ENCODE measurements around the gene RPTOR.
"Not testable (repeated sequence)": the region's sequence is repeated elsewhere in the genome, so short reads cannot be mapped to it uniquely, and the experiment has no call there.

Gene RPTOR

DNA sequence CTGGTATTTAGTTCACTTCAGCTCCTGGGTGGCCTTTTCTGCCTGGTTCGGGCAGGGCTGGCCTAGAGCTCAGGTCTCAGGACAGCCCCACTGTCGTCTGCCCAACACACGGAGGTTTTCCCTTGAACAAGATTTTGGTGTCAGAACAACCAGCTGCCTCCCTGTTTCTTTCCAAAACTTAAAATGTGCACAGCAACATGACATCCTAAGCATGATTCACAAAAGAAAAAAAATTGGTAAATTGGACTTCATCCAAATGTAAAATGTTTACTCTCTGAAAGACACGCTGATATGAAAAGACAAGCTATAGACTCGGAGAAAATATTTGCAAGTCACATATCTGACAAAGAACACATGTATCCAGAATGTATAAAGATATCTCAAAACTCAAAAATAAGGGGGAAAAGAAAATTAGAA is 249.2 kb downstream of the RPTOR start:
- POLR2A ChIA-PET = no interaction called here
- CTCF ChIA-PET = interaction anchor here (1.0 to 3.0 kb wide), 3 partner anchors 10 to 25 kb away, joined by 3 to 12 read pairs (median 3); no protein-coding TSS in a partner anchor
- no peak for DNase-seq (ENCODE audit: extremely low spot score)
- TF ChIP-seq, protein P1, sequence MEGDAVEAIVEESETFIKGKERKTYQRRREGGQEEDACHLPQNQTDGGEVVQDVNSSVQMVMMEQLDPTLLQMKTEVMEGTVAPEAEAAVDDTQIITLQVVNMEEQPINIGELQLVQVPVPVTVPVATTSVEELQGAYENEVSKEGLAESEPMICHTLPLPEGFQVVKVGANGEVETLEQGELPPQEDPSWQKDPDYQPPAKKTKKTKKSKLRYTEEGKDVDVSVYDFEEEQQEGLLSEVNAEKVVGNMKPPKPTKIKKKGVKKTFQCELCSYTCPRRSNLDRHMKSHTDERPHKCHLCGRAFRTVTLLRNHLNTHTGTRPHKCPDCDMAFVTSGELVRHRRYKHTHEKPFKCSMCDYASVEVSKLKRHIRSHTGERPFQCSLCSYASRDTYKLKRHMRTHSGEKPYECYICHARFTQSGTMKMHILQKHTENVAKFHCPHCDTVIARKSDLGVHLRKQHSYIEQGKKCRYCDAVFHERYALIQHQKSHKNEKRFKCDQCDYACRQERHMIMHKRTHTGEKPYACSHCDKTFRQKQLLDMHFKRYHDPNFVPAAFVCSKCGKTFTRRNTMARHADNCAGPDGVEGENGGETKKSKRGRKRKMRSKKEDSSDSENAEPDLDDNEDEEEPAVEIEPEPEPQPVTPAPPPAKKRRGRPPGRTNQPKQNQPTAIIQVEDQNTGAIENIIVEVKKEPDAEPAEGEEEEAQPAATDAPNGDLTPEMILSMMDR (IDR thresholded peaks at IDR 0.05; ENCODE audit: control extremely low read depth, extremely low read depth, low read depth, missing control alignments) = no peak

DNA sequence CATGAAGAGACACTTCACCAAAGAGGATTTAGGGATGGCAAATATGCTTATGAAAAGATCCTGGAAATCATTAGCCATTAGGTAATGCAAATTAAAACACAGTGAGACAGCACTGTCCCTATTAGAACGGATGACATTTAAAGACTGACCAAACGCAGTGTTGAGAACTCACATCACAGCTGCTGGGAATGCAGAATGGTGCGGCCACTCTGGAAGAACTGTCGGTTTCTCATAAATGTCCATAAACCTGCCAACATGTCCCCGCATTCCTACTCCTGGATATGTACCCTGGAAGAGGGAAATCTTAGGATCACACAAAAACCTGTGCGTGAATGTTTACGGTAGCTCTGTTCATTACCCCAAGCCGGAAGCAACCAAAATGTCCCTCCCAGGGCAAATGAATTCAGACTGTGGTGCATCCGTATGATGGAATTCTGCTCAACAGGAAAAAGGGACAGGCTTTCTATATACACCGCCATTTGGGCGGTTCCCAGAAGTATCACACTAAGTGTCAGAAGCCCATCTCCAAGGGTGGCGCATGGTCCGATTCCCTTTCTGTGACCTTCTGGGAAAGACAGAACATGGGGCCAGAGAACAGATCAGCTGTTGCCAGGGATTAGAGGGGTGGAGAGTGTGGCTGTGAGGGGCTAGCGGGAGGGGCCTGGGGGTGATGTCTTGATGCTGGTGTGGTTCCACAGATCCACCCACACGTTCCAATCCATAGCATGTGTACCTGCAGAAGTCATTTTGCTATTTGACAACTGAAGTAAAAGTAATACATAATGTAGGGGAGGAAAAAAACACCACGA is 249.8 kb downstream of the RPTOR start:
- TF ChIP-seq, protein P1 (IDR thresholded peaks at IDR 0.05; ENCODE audit: control extremely low read depth, extremely low read depth, low read depth, missing control alignments) = no peak
- CTCF ChIA-PET = interaction anchor here (1.0 to 3.0 kb wide), 3 partner anchors 11 to 24 kb away, joined by 3 to 12 read pairs (median 3); no protein-coding TSS in a partner anchor
- POLR2A ChIA-PET = interaction anchor here (0.6 kb wide), 1 partner anchor 31 kb away, joined by 3 read pairs; no protein-coding TSS in a partner anchor
- DNase-seq (ENCODE audit: extremely low spot score) = no peak

DNA sequence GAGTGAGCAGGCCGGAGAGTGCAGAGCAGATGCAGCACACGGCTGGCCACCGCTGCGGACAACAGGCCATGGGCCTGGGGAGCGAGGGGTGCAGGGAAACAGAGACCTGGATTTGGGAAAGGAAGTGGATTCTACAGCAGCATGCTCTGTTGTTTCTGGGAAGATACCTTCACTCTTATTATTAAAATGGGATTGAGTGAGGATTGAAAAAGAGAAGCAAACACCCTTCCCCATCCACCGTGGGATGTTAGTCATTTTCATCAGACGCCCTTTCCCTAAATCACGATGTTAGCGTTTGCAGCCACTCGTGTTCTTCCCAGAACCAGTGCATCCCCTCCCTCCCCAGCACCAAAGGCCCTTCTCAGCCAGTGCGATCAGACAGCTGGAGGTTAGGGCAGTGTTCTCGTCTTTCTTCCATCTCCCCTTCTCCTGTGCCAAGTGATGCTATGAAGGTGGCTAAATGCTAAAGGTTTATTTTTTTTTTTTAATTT is 250.5 kb downstream of the RPTOR start:
- POLR2A ChIA-PET = no interaction called here

DNA sequence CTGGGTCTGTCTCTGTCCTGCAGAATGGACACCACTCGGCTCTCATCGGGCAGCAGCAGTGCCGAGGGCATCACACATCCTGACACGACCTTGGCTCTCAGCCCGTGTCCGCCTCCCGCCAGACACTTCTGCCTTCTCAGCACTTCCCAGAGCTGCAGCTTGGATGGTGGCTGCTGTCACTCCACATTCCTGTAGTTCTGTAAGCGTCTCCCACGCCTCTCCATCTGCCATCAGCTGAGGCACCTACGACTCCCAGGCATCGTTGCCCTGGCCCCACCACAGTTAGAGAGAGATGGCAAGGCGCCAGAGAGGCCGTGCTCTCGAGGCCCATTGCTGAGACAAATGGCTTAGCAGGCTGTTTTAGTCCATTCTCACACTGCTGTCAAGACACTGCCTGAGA is 251.1 kb downstream of the RPTOR start:
- ChIA-PET POLR2A (no interaction called here), CTCF (no interaction called here)
- no peak for DNase-seq (ENCODE audit: extremely low spot score)
- TF ChIP-seq, protein P1 (IDR thresholded peaks at IDR 0.05; ENCODE audit: control extremely low read depth, extremely low read depth, low read depth, missing control alignments) = no peak

More for the DNA sequence above, 250.5 kb downstream of the RPTOR start:
- CTCF ChIA-PET = interaction anchor here (1.5 to 3.0 kb wide), 2 partner anchors 11 to 14 kb away, joined by 3 to 12 read pairs; no protein-coding TSS in a partner anchor
- TF ChIP-seq, protein P1 (IDR thresholded peaks at IDR 0.05; ENCODE audit: control extremely low read depth, extremely low read depth, low read depth, missing control alignments) = no peak
- no peak for DNase-seq (ENCODE audit: extremely low spot score)

DNA sequence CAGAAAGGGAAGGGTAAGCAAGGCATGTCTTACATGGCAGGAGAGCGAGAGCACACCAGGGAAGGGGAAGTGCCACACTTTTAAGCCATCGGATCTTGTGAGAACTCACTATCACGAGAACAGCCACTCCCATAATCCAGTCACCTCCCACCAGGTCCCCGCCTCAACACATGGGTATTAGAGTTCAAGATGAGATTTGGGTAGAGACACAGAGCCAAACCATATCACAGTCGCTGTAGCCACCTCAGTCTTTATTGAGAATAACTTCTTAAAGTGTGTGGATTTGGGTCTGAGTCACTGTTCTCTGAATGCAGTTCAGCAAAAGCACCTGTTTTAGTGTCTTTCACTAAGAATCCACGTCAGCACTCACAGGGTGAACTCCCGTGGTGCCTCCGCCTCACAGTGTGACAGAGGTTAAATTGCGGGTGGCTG is 251.8 kb downstream of the RPTOR start:
- no peak for DNase-seq (ENCODE audit: extremely low spot score)
- ChIA-PET POLR2A (no interaction called here), CTCF (no interaction called here)
- TF ChIP-seq, protein P1 (IDR thresholded peaks at IDR 0.05; ENCODE audit: control extremely low read depth, extremely low read depth, low read depth, missing control alignments) = no peak

DNA sequence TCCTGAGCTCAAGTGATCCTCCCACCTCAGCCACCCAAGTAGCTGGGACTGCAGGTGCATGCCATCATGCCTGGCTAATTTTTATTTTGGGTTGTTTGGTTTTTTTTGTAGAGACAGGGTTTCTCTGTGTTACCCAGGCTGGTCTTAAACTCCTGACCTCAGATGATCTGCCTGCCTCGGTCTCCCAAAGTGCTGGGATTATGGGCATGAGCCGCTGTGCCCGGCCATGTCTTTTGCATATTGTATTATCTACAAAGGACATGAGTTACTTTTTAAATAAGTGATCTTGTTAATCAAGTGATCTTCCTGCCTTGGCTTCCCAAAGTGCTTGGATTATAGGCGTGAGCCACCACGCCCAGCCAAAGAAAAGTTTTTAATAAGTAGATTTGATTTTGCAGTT is 252.6 kb downstream of the RPTOR start:
- CTCF ChIA-PET = interaction anchor here (0.8 kb wide), 1 partner anchor 18 kb away, joined by 3 read pairs; no protein-coding TSS in a partner anchor
- POLR2A ChIA-PET; DNase-seq (ENCODE audit: extremely low spot score): not testable (repeated sequence)

Data from GM10248 (cell line).